HCT116 (cell line): ENCODE measurements around the gene CLEC17A. TPM values are rescaled to one million over a fixed set of nuclear protein-coding genes. Genes with fewer than 3 reads are reported as not detected.

Experiments used
- ATAC-seq: fragments of 200-7000 bp; cut with Tn5 transposase; 2 replicates; pipeline ENCODE4 v1.9.1; 2020; ENCODE audit warnings: mild to moderate bottlenecking, moderate library complexity
- BruUV-seq: library from RNA; stranded (reverse); fragments of 400-500 nt; replicated peaks from 2 replicates; lab custom pipeline; 2021; lab: Mats Ljungman, UMichigan
- CTCF ChIA-PET: fragments of 300-600 bp; sonication (Branson Sonifier 250); formaldehyde crosslinking; loops from one replicate; lab custom pipeline; 2021; ENCODE audit warnings: antibody characterized with exemption; lab: Charles Lee
- POLR2A ChIA-PET: fragments of 300-600, 350-600 bp; sonication (Branson Sonifier 250); formaldehyde crosslinking; loops from one replicate; lab custom pipeline; 2021; ENCODE audit warnings: antibody characterized with exemption; lab: Charles Lee
- RAD21 ChIA-PET, 2 experiments: fragments of 300-600 bp; sonication (Branson Sonifier 250); formaldehyde crosslinking; loops; one replicate each; lab custom pipeline; 2023; ENCODE audit warnings: low total read pairs in 2 of 2; ENCODE audit not compliant: uncharacterized antibody in 2 of 2, unreplicated experiment in 2 of 2, low non-redundant PET in 1 of 2; lab: Charles Lee
- DNase-seq: peaks from one replicate; pipeline ENCODE4 v3.0.0-alpha.2; 2010; ENCODE audit warnings: low read depth, low spot score
- H2AFZ ChIP-seq: fragments of 200-600 bp; shearing (Covaris generic), sonication (generic); 2 replicates; pipeline ENCODE4 v1.6.1; 2017; ENCODE audit warnings: low read depth, mixed run types, mixed read lengths, antibody characterized with exemption, low read length; ENCODE audit not compliant: poor library complexity, severe bottlenecking
- H3K27ac ChIP-seq: 2 replicates; pipeline ENCODE4 v1.5.1; 2012; ENCODE audit warnings: low read depth, low read length
- H3K27me3 ChIP-seq: fragments of 200-600 bp; sonication (generic); 2 replicates; pipeline ENCODE4 v1.6.1; 2016; ENCODE audit warnings: mixed run types, low read length, mixed read lengths; ENCODE audit not compliant: insufficient read depth
- H3K36me3 ChIP-seq, 2 experiments: fragments of 200-500 bp in 1 of 2; fragments of 200-600 bp in 1 of 2; sonication (Bioruptor generic) in 1 of 2; sonication (generic) in 1 of 2; 2 replicates each; pipeline versions ENCODE4 v1.5.1 to v1.6.1; 2014 to 2016; ENCODE audit warnings: low read length in 2 of 2, inconsistent platforms in 1 of 2, mixed read lengths in 1 of 2, mixed run types in 1 of 2; ENCODE audit not compliant: insufficient read depth in 2 of 2, control insufficient read depth in 1 of 2
- H3K4me1 ChIP-seq, 2 experiments: fragments of 200-600 bp in 1 of 2; sonication (generic) in 1 of 2; 2 replicates each; pipeline versions ENCODE4 v1.5.1 to v1.6.1; 2012 to 2017; ENCODE audit warnings: low read length in 2 of 2, inconsistent platforms in 1 of 2, mild to moderate bottlenecking in 1 of 2, mixed read lengths in 1 of 2, mixed run types in 1 of 2, moderate library complexity in 1 of 2; ENCODE audit not compliant: insufficient read depth in 2 of 2, control insufficient read depth in 1 of 2
- H3K4me2 ChIP-seq: fragments of 200-600 bp; sonication (generic); 2 replicates; pipeline ENCODE4 v1.6.1; 2017; ENCODE audit warnings: mixed run types, low read length, mixed read lengths
- H3K4me3 ChIP-seq, 2 experiments: fragments of 200-600 bp in 1 of 2; sonication (generic) in 1 of 2; replicated peaks in 1 of 2; 2 replicates each; pipeline ENCODE4 v1.5.1; 2011 to 2016; ENCODE audit warnings: low read length in 2 of 2, control low read depth in 1 of 2, low read depth in 1 of 2, mild to moderate bottlenecking in 1 of 2, mixed read lengths in 1 of 2, mixed run types in 1 of 2
- H3K79me2 ChIP-seq: fragments of 200-600 bp; sonication (generic); 2 replicates; pipeline ENCODE4 v1.6.1; 2017; ENCODE audit warnings: mild to moderate bottlenecking, mixed run types, low read length, moderate library complexity, mixed read lengths; ENCODE audit not compliant: insufficient read depth
- H3K9ac ChIP-seq: fragments of 200-600 bp; sonication (generic); 2 replicates; pipeline ENCODE4 v1.6.1; 2016; ENCODE audit warnings: low read length, mixed read lengths
- H3K9me2 ChIP-seq: fragments of 200-600 bp; sonication (generic), shearing (Covaris generic); 2 replicates; pipeline ENCODE4 v1.6.1; 2017; ENCODE audit warnings: mixed run types, mild to moderate bottlenecking, moderate library complexity; ENCODE audit not compliant: insufficient read depth
- H3K9me3 ChIP-seq, 2 experiments: fragments of 200-500 bp in 1 of 2; fragments of 200-600 bp in 1 of 2; sonication (Bioruptor generic) in 1 of 2; sonication (generic) in 1 of 2; 2 replicates each; pipeline ENCODE4 v1.6.1; 2014 to 2017; ENCODE audit warnings: low read length in 2 of 2, mixed read lengths in 2 of 2, inconsistent platforms in 1 of 2, low read depth in 1 of 2, mild to moderate bottlenecking in 1 of 2, mixed run types in 1 of 2, moderate library complexity in 1 of 2; ENCODE audit not compliant: control insufficient read depth in 1 of 2, insufficient read depth in 1 of 2
- H4K20me1 ChIP-seq: fragments of 200-600 bp; sonication (generic), shearing (Covaris generic); 2 replicates; pipeline ENCODE4 v1.6.1; 2017; ENCODE audit warnings: mixed run types, mild to moderate bottlenecking, moderate library complexity; ENCODE audit not compliant: insufficient read depth
- CBX3 ChIP-seq: IDR thresholded peaks from 2 replicates; pipeline ENCODE4 v1.6.1; 2012; ENCODE audit warnings: low read depth
- CEBPB ChIP-seq: IDR thresholded peaks from 2 replicates; pipeline ENCODE4 v1.6.1; 2012; ENCODE audit warnings: low read depth
- ELF1 ChIP-seq: IDR thresholded peaks from 2 replicates; pipeline ENCODE4 v1.6.1; 2012; ENCODE audit warnings: low read depth, borderline replicate concordance
- EZH2 ChIP-seq: fragments of 200-600 bp; sonication (generic); IDR thresholded peaks from 2 replicates; pipeline ENCODE4 v1.6.1; 2017; ENCODE audit warnings: antibody characterized with exemption, mixed run types
- EZH2phosphoT487 ChIP-seq: fragments of 200-600 bp; IDR thresholded peaks from 2 replicates; pipeline ENCODE4 v1.6.1; 2018; ENCODE audit warnings: antibody characterized with exemption, borderline replicate concordance
- FOSL1 ChIP-seq: IDR thresholded peaks from 2 replicates; pipeline ENCODE4 v1.6.1; 2012; ENCODE audit warnings: low read depth
- JUND ChIP-seq: IDR thresholded peaks from 2 replicates; pipeline ENCODE4 v1.6.1; 2012
- RAD21 ChIP-seq: IDR thresholded peaks from 2 replicates; pipeline ENCODE4 v1.6.1; 2012; ENCODE audit warnings: low read depth, mild to moderate bottlenecking
- SIN3A ChIP-seq: IDR thresholded peaks from 2 replicates; pipeline ENCODE4 v1.6.1; 2012; ENCODE audit warnings: low read depth
- SRF ChIP-seq: IDR thresholded peaks from 2 replicates; pipeline ENCODE4 v1.6.1; 2012; ENCODE audit warnings: low read depth
- TCF7L2 ChIP-seq: IDR thresholded peaks from 2 replicates; pipeline ENCODE4 v1.7.0; 2011; ENCODE audit warnings: borderline replicate concordance, inconsistent platforms; ENCODE audit not compliant: insufficient read depth, insufficient read length; ENCODE audit errors: extremely low read depth
- YY1 ChIP-seq: IDR thresholded peaks from 2 replicates; pipeline ENCODE4 v1.6.1; 2011; ENCODE audit warnings: low read length, low read depth, moderate library complexity, mild to moderate bottlenecking; ENCODE audit not compliant: insufficient replicate concordance; ENCODE audit errors: extremely low read depth
- ZNF274 ChIP-seq: fragments of 200-500 bp; sonication (Bioruptor generic); IDR thresholded peaks from 2 replicates; pipeline ENCODE4 v1.6.1; 2014; ENCODE audit warnings: mild to moderate bottlenecking, low read depth, low read length, inconsistent platforms
- intact Hi-C: fragments of 100-400 bp; cut with micrococcal nuclease; formaldehyde crosslinking; loops from 2 replicates; pipeline ENCODE4 v1.10.0; 2022
- total RNA-seq: library from RNA; stranded (reverse); gene quantifications from one replicate; pipeline ENCODE4 v1.2.1, GENCODE V29; 2021; ENCODE audit not compliant: unreplicated experiment
- TF ChIP-seq, protein P1 (sequence below): IDR thresholded peaks from 2 replicates; pipeline ENCODE4 v1.6.1; 2012
- TF ChIP-seq, protein P2 (sequence below): IDR thresholded peaks from 2 replicates; pipeline ENCODE4 v1.6.1; 2012
- TF ChIP-seq, protein P3 (sequence below), 3 experiments: fragments of 200-600 bp in 1 of 3; sonication (generic) in 1 of 3; IDR thresholded peaks in 2 of 3; conservative IDR thresholded peaks in 1 of 3; 2 replicates each; pipeline ENCODE4 v1.5.1; 2012 to 2017; ENCODE audit warnings: low read depth in 2 of 3, low read length in 2 of 3, antibody characterized with exemption in 1 of 3, borderline replicate concordance in 1 of 3, control low read depth in 1 of 3, mild to moderate bottlenecking in 1 of 3, mixed read lengths in 1 of 3, mixed run types in 1 of 3, moderate library complexity in 1 of 3; ENCODE audit not compliant: insufficient read depth in 1 of 3
- TF ChIP-seq, protein P4 (sequence below): IDR thresholded peaks from 2 replicates; pipeline ENCODE4 v1.6.1; 2011; ENCODE audit warnings: mild to moderate bottlenecking, low read length, moderate library complexity; ENCODE audit not compliant: insufficient replicate concordance; ENCODE audit errors: extremely low read depth

The CLEC17A gene
- total RNA-seq, 1 experiment from 2014 or later = not detected

GRCh38 chr19:14570864-14571527 lies 11.9 kb upstream of the CLEC17A start:
- RAD21 ChIA-PET = no interaction called here
- peak overlapping the region; percentile 87 for H3K27ac ChIP-seq
- ATAC-seq (no peak), DNase-seq (no peak)
- TF ChIP-seq ZNF274 (no peak), YY1 (no peak), EZH2phosphoT487 (no peak), JUND (no peak), SIN3A (no peak), CBX3 (no peak), ELF1 (no peak), TCF7L2 (no peak), FOSL1 (no peak), RAD21 (no peak), CEBPB (no peak), SRF (no peak), EZH2 (no peak)
- TF ChIP-seq, protein P1, sequence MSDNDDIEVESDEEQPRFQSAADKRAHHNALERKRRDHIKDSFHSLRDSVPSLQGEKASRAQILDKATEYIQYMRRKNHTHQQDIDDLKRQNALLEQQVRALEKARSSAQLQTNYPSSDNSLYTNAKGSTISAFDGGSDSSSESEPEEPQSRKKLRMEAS = no peak
- TF ChIP-seq, protein P2, sequence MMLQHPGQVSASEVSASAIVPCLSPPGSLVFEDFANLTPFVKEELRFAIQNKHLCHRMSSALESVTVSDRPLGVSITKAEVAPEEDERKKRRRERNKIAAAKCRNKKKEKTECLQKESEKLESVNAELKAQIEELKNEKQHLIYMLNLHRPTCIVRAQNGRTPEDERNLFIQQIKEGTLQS = no peak
- TF ChIP-seq, protein P3, sequence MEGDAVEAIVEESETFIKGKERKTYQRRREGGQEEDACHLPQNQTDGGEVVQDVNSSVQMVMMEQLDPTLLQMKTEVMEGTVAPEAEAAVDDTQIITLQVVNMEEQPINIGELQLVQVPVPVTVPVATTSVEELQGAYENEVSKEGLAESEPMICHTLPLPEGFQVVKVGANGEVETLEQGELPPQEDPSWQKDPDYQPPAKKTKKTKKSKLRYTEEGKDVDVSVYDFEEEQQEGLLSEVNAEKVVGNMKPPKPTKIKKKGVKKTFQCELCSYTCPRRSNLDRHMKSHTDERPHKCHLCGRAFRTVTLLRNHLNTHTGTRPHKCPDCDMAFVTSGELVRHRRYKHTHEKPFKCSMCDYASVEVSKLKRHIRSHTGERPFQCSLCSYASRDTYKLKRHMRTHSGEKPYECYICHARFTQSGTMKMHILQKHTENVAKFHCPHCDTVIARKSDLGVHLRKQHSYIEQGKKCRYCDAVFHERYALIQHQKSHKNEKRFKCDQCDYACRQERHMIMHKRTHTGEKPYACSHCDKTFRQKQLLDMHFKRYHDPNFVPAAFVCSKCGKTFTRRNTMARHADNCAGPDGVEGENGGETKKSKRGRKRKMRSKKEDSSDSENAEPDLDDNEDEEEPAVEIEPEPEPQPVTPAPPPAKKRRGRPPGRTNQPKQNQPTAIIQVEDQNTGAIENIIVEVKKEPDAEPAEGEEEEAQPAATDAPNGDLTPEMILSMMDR (IDR thresholded peaks at IDR 0.05 in 2 of 3, conservative IDR thresholded peaks at IDR 0.05 in 1 of 3; ENCODE audit: borderline replicate concordance in 1 of 3, insufficient read depth in 1 of 3, low read depth in 2 of 3, low read length in 2 of 3) = no peak
- TF ChIP-seq, protein P4, sequence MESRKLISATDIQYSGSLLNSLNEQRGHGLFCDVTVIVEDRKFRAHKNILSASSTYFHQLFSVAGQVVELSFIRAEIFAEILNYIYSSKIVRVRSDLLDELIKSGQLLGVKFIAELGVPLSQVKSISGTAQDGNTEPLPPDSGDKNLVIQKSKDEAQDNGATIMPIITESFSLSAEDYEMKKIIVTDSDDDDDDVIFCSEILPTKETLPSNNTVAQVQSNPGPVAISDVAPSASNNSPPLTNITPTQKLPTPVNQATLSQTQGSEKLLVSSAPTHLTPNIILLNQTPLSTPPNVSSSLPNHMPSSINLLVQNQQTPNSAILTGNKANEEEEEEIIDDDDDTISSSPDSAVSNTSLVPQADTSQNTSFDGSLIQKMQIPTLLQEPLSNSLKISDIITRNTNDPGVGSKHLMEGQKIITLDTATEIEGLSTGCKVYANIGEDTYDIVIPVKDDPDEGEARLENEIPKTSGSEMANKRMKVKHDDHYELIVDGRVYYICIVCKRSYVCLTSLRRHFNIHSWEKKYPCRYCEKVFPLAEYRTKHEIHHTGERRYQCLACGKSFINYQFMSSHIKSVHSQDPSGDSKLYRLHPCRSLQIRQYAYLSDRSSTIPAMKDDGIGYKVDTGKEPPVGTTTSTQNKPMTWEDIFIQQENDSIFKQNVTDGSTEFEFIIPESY = no peak
- H3K36me3 ChIP-seq = no peaks in the 10 kb centered on the region; a peak in 1 of 4 replicates
- no peaks in the 10 kb centered on the region for H4K20me1 ChIP-seq
- CTCF ChIA-PET = interaction anchor here (4.9 kb wide), 1 partner anchor 115 kb away, joined by 120 read pairs; no protein-coding TSS in a partner anchor
- intact Hi-C loops = no loop called here
- no peak overlapping the region for H2AFZ ChIP-seq
- H3K4me3 ChIP-seq = peak overlapping the region; percentile 96 to 99
- no peaks in the 10 kb centered on the region for H3K9me3 ChIP-seq
- H3K27me3 ChIP-seq = no peaks in the 10 kb centered on the region
- no peaks in the 10 kb centered on the region for H3K9me2 ChIP-seq
- BruUV-seq = no TSS peak
- peaks cover 39% of the 10 kb centered on the region for H3K79me2 ChIP-seq
- POLR2A ChIA-PET = interaction anchor here (0.6 to 4.8 kb wide), 4 partner anchors 115 to 1039 kb away, joined by 3 to 22 read pairs (median 10); partner anchors contain the start of gene ZNF333
- H3K4me1 ChIP-seq = peaks cover 7 to 24% of the 10 kb centered on the region in 2 experiments; a peak in 3 of 4 replicates
- H3K9ac ChIP-seq = peak overlapping the region; percentile 83
- peak overlapping the region; percentile 95 for H3K4me2 ChIP-seq
